ENCODE measurements around the gene SERPING1.

SERPING1 gene

DNA sequence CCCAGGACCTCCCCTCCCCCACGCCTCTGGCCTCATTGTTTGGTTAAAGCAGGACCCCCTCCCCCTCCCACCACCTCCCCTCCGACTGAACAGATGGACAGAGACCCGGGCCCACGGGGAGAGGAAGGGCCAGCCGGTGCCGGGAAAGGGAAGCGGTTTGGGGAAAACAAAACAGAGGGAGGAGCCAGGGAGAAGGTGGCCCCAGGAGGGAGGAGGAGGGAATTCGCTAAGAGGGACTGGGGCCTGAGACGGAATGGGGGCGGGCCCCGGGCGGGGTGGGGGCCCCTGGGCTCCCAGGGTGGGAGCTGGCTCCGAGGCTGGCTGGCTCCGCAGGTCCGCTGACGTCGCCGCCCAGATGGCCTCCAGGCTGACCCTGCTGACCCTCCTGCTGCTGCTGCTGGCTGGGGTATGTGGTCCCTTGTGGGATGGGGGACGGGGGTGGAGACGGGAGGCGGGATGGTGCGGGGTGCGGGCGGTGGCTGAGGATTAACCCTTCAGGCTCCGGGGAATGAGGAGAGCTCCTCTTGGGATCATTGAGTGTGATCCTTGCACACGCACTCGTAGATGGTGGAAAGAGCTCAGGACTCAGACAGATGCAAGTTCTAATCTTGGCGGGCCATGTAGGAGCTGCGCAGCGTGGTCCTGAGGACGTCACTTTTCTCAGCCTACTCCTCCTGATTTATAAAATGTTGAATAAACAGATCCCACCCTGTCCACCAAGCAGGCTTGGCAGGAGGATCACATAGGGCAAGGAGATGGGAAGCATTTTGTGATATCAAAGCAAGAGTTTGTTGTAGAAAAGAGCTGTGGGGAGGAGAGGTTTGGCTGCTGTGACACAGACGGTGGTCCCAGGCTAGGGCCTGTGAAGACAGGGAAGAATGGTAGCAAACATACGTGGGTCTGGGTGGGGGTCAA, 688 bp downstream of the SERPING1 start:
- DNase-seq: peak; percentile 72

GRCh38 chr11:57598831-57599155, 1.3 kb downstream of the SERPING1 start:
- DNase-seq: peak; percentile 41

- no peak for DNase-seq
These were observed 1.9 kb downstream of the SERPING1 start for GRCh38 chr11:57599381-57599780.

- DNase-seq: no peak
These were observed 3.8 kb downstream of the SERPING1 start for GRCh38 chr11:57601297-57601696.

- no peak for DNase-seq
These were observed 7.0 kb downstream of the SERPING1 start for GRCh38 chr11:57604296-57605027.

GRCh38 chr11:57605028-57605420, 7.5 kb downstream of the SERPING1 start:
- DNase-seq: no peak

DNA sequence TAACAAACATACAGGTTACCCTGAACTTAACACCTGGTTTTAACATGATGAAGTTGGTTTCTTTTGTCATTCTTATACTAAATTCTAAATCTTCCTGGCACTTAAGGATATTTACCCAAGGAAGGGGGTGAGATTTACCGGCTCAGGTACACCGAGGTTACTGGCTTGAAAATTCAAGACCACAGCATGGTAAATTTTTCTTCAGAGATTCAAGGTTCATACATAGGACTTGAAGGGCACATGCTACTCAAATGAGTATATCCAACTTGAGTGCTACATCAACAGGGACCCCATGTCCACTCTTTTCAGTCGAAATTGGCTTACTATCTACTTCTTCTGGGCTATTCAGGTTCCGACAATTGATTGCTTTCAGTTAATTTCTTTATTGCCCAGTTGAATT, 12.7 kb downstream of the SERPING1 start:
- DNase-seq: no peak

GRCh38 chr11:57614234-57614772, 16.8 kb downstream of the SERPING1 start:
- no peak for DNase-seq

DNA sequence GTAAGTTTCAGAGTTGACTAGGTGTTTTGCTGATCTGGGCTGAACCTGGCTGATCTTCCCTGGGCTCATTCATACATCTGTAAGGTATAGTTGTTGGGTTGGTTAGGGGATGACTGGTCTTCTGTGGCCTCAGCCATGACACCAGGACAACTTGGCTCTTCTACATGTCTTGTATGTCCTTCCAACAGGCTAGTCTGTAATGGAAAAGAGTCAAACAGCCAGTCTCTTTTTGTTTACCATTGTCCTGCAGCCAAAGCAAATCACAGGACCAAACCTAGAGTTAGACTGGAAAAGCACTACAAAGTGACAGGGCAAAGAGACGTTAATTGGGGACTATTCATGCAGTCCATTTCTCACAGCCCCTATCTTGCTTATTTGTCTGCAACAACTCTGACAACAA, 17.8 kb downstream of the SERPING1 start:
- no peak for DNase-seq

DNA sequence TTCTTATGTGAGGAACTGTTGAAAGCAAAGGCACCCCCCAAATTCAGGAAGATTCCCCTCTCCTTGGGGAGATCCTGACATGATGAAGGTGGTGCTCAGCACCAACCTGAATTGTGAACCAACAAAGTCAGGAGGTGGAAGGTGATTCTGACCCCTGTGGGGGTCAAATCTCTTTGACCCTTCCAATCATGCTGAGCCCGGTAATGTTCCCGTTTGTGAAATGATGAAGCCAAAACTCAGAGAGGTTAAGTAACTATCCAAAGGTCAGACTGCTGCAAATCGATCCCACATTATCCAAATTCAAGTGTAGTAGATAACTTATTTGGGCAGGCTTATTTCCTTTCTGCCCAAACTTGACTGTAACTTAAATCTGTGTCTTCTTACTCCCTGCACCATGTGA, 19.1 kb downstream of the SERPING1 start:
- no peak for DNase-seq

DNA sequence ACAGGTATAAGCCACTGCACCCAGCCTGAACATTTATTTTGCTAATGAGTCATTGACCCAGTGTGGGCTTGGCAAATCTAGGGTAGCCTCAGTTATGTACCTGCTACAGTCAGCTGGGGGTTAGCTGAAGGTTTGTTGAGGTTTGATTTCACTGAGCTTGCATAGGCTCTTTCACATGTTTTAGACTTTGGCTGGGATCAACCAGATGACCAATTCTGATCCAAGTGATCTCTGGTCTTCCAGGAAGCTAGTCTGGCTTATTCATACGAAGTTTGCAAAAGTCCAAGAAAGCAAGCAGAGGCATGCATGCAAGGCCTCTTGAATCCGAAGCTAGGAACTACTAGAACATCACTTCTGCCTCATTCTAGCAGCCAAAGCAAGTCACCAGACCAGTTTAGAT, 21.0 kb downstream of the SERPING1 start:
- no peak for DNase-seq

DNA sequence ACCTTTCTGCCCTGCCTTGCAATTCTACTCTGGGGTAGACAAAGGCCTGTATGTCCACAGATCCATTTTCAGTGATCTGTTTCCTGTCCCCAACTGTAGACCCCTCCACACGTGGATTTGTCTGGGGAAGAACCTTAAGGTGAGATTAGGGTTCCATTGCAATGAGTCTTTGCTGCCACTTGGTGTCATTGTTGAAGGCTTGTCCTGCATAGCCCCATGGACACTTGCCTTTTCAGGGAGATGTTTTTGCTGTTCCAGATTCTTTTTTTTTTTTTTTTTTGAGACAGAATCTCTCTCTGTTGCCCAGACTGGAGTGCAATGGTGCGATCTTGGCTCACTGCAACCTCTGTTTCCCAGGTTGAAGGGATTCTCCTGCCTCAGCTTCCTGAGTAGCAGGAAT, 21.8 kb downstream of the SERPING1 start:
- DNase-seq: no peak

GRCh38 chr11:57620467-57620866, 23.0 kb downstream of the SERPING1 start:
- no peak for DNase-seq

- no peak for DNase-seq
These were observed 24.8 kb downstream of the SERPING1 start for GRCh38 chr11:57622263-57622662.

GRCh38 chr11:57624864-57625263, 27.4 kb downstream of the SERPING1 start:
- no peak for DNase-seq

DNA sequence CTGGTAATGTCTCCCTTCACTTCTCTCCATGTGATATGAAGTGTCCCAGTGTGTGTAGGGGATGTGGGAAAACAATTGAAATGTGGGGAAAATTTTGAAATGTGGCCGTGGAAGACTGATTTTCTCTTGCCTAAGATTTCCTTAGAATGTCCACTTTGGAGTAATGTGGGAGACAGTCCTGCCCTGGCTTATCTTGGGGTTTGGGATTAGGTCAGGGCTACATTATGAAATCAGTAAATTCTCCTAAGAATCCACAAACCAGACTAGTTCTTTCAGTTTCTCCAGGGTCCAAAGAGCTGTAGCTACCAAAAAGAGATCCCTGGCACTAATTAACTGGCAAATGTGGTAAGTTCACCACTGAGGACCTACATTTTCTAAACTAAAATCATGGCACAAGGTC, 29.4 kb downstream of the SERPING1 start:
- DNase-seq: no peak

DNA sequence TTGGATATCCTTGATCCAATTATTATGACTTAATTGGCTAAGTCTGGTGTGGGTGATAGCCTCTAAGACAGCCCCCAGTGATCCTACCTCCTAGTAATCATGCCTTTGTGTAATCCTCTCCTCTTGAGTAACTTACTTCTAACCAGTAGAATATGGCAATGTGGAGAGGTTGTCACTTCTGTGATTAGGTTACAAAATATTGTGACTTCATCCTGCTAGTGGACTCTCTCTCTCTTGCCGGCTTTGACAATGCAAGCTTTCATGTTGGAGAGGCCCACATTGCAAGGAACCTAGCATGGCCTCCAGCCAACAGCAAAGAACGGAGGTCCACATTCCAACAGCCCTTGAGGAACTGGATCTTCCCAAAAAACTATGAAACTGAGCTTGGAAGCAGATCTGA, 32.7 kb downstream of the SERPING1 start:
- DNase-seq: no peak

DNA sequence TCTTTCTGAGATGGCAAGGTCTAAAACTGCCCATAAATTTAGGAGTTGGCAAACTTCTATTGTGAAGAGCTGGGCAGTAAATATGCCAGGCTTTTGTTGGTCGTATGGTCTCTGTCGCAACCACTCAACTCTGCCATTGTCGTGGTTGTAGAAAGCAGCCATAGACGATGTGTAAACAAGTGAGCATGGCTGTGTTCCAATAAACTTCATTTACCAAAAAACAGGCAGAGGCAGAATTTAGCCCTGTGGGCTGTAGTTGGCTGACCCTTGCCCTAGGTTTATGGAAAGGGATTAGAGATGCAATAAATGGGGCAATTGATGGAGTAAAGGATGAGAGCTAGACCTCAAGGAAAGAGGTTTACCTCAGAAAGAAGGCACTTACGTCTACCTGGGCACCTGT, 34.6 kb downstream of the SERPING1 start:
- DNase-seq: no peak

GRCh38 chr11:57633394-57634070, 36.0 kb downstream of the SERPING1 start:
- DNase-seq: no peak

DNA sequence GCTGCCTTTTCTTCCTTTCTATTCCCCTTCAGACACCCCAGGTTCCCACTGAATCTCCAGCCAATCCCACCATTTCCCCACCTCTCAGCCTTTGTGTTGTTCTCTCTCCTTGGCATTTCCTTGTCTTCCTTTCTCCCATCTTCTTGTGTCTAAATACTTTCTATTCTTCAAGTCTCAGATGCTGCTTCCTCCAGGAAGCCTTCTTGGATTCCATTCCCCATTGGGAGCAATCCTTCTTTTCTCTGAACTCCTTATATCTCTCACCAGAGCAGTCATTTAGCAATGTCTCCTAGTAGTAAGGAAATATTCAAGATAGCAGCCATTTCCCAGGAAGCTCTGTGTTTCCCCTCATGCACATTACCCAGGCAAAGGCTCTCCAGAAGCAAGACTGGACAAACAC, 36.8 kb downstream of the SERPING1 start:
- DNase-seq: no peak

DNA sequence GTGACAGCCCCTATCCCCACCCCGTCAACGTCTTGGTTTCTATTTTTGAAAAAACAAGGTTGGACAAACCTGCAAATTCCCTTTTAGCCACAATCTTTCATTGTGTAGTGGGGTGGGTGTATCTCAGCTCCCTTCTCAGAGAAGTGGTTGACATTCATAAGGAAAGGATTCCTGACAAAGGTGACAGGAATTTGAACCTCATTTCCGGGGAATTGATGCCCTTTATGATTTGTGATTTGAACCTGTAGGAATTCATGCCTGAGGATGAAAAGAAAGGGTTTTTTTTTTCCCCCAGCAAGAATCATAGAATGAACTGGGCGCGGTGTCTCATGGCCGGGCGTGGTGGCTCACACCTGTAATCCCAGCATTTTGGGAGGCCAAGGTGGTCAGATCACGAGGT, 37.8 kb downstream of the SERPING1 start:
- DNase-seq: no peak

DNA sequence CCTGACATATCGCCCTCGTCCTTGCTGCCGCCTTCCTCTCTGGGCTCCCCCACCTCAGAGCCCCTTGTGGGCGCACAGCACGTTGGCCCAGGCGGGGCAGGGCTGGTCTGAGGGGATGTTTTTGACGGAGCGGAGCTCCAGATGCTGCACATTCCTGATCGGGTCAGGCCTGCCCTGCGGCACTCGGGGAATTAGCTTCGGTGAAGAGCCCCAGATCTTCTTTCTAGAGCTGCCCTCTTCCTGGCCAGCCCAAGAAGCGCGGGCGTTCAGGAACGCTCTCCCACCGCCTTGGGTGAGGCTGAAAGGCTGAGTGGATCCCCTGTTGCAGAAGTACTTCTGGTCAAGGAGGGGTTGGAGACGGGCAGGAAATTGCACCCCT, 40.1 kb downstream of the SERPING1 start:
- DNase-seq: peak; percentile 86

DNA sequence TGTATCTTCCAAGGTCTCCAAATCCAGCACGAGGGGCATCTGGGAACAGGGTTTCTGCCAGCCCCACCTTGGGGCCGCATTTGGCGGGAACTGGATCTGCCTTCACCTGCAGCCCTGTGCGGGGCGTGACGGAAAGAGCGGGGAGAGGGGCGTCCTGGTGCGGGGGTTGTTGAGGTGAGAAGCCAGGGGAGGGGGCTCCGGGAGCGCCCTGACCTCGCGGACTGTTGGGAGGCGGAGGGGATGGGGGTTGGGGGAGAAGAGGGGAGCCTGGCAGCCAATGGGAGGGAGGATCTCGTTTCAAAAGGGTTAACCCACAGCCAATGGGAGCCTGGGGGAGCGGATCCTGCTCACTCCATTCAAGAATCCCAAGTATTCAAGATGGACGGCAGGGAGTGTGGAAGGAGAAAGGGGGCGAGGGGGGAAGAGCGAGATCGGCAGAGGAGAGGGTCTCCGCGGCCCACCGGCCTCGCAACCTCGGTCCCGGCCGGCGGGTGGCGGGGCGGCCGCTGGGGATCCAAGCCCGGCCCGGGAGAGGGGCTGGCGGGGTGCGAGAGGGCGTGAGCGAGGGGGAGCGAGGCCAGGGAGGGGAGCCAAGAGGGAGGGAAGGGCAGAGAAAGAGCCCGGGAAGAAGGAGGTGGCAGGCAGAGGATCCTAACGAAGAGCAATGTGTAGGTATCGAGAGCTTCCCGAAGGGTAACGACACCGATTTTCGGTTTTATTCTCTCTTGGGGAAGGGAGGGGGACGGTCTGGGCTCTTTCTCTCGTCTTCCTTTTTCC, 40.7 kb downstream of the SERPING1 start:
- peak; percentile 93 for DNase-seq

Measured in EL (cell line).